ENCODE data around the gene PIBF1.
"Not testable (repeated sequence)": the region's sequence is repeated elsewhere in the genome, so short reads cannot be mapped to it uniquely, and the experiment has no call there.

Gene PIBF1

GRCh38 chr13:72823724-72824123 is 41.8 kb downstream of the PIBF1 start:
- DNase-seq = no peak

GRCh38 chr13:72834601-72835000 is 52.7 kb downstream of the PIBF1 start:
- DNase-seq = no peak

GRCh38 chr13:72839831-72840426 is 58.0 kb downstream of the PIBF1 start:
- DNase-seq = peak; percentile 46

- DNase-seq = no peak
Observed at GRCh38 chr13:72842991-72843390, 61.1 kb downstream of the PIBF1 start.

- not testable (repeated sequence) for DNase-seq
Observed at GRCh38 chr13:72845148-72845547, 63.2 kb downstream of the PIBF1 start.

GRCh38 chr13:72849571-72849970 is 67.6 kb downstream of the PIBF1 start:
- no peak for DNase-seq

- DNase-seq = no peak
Observed at GRCh38 chr13:72850959-72851677, 69.2 kb downstream of the PIBF1 start.

GRCh38 chr13:72851678-72852014 is 69.7 kb downstream of the PIBF1 start:
- no peak for DNase-seq

GRCh38 chr13:72852207-72852606 is 70.3 kb downstream of the PIBF1 start:
- no peak for DNase-seq

- DNase-seq = no peak
Observed at GRCh38 chr13:72853000-72853399, 71.1 kb downstream of the PIBF1 start.

GRCh38 chr13:72864142-72865011 is 82.4 kb downstream of the PIBF1 start:
- no peak for DNase-seq

GRCh38 chr13:72868229-72868628 is 86.3 kb downstream of the PIBF1 start:
- no peak for DNase-seq

GRCh38 chr13:72875233-72875632 is 93.3 kb downstream of the PIBF1 start:
- no peak for DNase-seq

GRCh38 chr13:72884101-72884500 is 102.2 kb downstream of the PIBF1 start:
- DNase-seq = no peak

- DNase-seq = no peak
Observed at GRCh38 chr13:72886272-72887067, 104.5 kb downstream of the PIBF1 start.

- DNase-seq = no peak
Observed at GRCh38 chr13:72889495-72889894, 107.6 kb downstream of the PIBF1 start.

- no peak for DNase-seq
Observed at GRCh38 chr13:72890546-72890945, 108.6 kb downstream of the PIBF1 start.

- no peak for DNase-seq
Observed at GRCh38 chr13:72891423-72891822, 109.5 kb downstream of the PIBF1 start.

GRCh38 chr13:72896869-72897268 is 114.9 kb downstream of the PIBF1 start:
- no peak for DNase-seq

- DNase-seq = not testable (repeated sequence)
Observed at GRCh38 chr13:72901546-72901945, 119.6 kb downstream of the PIBF1 start.

- no peak for DNase-seq
Observed at GRCh38 chr13:72908416-72908815, 126.5 kb downstream of the PIBF1 start.

GRCh38 chr13:72911981-72912380 is 130.0 kb downstream of the PIBF1 start:
- no peak for DNase-seq

- DNase-seq = no peak
Observed at GRCh38 chr13:72920097-72920496, 138.2 kb downstream of the PIBF1 start.
